Measurements from ENCODE around the gene DHX34.
A peak's percentile ranks its signal among the peaks of the same experiment; 100 is the strongest.
"Not testable (repeated sequence)": the region's sequence is repeated elsewhere in the genome, so short reads cannot be mapped to it uniquely, and the experiment has no call there.

The DHX34 gene

GRCh38 chr19:47407417-47407774 lies 58.3 kb downstream of the DHX34 start:
- intact Hi-C loops (cut with DNase I) = no loop called here
- DNase-seq = no peak

DNA sequence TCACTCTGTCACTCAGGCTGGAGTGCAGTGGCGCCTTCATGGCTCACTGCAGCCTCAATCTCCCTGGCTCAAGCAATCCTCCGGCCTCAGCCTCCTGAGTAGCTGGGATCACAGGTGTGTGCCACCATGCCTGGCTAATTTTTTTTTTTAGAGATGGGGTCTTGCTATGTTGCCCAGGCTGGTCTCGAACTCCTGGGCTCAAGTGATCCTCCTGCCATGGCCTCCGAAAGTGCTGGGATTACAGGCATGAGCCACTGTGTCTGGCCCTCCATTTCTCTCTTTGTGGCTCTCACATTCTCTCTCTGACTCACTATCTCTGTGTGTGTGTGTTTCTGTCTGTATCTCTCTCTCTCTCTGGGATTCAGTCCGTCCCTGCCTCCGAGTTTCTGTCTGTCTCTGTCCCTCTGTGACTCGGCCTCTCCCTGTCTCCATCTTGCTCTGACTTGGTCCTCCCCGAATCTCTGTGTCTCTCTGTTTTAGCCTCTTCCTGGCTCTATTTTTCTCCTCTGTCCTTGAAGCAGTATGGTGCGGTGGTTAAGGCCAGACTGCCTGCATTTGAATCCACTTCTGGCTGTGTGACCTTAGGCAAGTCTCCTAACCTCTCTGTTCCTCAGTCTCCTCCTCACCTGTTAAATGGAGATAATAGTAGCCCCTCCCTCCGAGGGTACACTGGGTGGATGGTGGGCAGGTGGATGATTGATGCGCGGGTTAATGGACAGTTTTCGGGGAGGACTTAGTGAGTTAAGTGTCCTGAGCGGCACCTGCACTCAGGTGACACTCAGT lies 59.2 kb downstream of the DHX34 start:
- no peak for DNase-seq
- intact Hi-C loops (cut with DNase I) = no loop called here

DNA sequence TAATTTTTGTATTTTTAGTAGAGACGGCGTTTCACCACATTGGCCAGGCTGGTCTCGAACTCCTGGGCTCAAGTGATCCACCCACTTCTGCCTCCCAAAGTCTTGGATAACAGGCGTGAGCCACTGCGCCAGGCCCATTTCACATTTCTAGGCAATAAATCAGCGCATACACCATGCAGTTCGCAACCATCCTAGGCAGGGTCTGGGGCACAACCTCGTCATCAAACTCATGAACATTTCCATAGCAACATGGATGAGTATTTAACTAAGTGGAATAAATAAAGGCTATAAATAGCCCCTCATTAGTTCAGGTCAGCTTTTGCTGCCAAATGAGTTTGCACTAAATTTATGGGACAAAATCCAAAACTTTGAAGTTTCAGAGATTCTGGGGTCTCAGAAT lies 62.0 kb downstream of the DHX34 start:
- intact Hi-C loops (cut with DNase I) = no loop called here
- DNase-seq = no peak

DNA sequence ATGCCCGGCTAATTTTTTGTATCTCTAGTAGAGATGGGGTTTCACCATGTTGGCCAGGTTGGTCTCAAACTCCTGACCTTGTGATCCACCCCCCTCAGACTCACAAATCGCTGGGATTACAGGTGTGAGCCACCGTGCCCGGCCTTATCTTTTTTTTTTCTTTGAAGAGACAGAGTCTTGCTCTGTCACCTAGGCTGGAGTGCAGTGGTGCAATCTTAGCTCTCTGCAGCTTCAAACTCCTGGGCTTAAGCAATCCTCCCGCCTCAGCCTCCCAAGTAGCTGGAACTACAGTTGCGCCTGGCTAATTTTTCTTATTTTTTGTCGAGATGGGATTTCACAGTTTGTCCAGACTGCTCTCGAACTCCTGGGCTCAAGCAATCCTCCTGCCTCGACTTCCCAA lies 62.6 kb downstream of the DHX34 start:
- intact Hi-C loops (cut with DNase I) = not testable (repeated sequence)

DNA sequence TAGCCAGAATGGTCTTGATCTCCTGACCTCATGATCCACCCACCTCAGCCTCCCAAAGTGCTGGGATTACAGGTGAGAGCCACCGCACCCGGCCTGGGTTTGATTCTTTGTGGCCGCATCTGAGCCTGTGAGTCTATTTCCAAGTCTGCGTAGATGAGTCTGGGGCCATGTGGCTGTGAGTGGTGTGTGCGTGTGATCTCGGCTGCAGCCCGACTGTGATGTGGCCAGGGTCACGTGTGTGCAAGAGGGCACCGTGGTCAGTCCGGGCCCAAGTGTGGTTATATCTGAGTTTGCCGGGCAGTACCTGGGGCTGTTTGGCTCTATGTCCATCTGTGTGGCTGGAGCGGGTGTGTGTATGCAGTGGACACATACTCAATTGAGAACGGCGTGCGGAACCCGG lies 64.8 kb downstream of the DHX34 start:
- no peak for DNase-seq
- intact Hi-C loops (cut with DNase I) = no loop called here

More for the DNA sequence above, 62.6 kb downstream of the DHX34 start:
- not testable (repeated sequence) for DNase-seq

- DNase-seq = peak in 5 of 42 donors; percentile 14 to 42 (median 26)
- intact Hi-C loops (cut with DNase I) = no loop called here
These were observed 65.4 kb downstream of the DHX34 start for GRCh38 chr19:47414469-47414868.

DNA sequence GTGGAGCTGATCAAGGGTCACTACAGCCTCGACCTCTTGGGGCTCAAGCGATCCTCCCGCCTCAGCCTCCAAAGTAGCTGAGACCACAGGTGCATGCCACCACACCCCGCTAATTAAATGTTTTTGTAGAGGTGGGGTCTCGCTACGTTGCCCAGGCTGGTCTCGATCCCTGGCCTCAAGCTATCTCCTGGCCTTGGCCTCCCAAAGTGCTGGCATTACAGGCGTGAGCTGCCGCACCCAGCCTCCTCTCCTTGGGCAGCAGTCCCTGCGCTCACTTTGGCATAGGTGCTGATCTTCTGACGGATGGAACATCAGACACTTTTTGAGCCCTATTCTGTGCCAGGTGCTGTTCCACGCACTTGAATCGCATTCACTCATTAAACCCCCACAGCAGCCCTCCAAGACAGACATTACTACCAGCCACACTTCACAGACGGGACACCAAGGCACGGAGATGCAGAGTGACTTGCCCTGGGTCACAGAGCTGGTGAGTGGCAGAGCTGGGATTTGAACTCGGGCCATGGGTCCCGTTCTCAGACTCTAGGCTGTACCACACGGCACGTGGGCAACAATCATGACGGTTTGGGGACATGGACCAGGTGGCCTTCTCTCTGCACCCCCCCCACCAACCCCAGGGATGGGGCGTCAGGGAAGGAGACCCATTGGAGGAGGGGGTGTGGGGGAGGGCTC lies 67.0 kb downstream of the DHX34 start:
- DNase-seq = no peak
- intact Hi-C loops (cut with DNase I) = no loop called here

- no peak for DNase-seq
- intact Hi-C loops (cut with DNase I) = no loop called here
These were observed 67.5 kb downstream of the DHX34 start for GRCh38 chr19:47416643-47416985.

DNA sequence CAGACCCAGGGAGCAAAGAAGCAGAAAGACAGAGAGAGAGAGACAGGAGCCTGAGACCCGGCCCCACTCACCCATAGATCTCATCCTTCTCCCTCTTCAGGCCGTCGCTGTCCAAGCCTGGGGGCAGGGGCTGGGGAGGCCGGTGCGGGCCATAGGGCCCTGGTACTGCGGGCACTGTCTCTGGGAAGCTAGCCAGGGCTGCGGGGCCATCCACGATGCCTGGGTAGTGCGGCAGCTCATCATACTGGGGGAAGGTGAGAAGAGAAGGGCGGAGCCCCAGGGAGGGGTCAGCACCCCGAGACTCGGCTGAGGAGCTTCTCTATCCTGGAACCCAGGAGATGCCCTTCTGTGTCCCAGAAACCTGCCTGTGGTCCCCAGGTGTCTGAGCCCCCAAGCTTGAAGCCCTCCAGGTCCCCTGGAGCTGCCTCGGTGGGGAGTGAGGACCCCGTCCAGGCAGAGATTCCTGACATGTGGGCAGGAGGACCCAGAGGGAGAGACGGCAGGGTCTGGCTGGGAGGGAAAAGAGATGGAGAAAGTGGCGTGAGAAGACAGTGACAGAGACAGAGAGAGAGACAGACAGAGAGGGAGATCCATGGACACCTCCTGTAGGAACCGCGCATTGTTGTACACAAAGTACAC lies 68.1 kb downstream of the DHX34 start:
- no peak for DNase-seq
- intact Hi-C loops (cut with DNase I) = no loop called here

DNA sequence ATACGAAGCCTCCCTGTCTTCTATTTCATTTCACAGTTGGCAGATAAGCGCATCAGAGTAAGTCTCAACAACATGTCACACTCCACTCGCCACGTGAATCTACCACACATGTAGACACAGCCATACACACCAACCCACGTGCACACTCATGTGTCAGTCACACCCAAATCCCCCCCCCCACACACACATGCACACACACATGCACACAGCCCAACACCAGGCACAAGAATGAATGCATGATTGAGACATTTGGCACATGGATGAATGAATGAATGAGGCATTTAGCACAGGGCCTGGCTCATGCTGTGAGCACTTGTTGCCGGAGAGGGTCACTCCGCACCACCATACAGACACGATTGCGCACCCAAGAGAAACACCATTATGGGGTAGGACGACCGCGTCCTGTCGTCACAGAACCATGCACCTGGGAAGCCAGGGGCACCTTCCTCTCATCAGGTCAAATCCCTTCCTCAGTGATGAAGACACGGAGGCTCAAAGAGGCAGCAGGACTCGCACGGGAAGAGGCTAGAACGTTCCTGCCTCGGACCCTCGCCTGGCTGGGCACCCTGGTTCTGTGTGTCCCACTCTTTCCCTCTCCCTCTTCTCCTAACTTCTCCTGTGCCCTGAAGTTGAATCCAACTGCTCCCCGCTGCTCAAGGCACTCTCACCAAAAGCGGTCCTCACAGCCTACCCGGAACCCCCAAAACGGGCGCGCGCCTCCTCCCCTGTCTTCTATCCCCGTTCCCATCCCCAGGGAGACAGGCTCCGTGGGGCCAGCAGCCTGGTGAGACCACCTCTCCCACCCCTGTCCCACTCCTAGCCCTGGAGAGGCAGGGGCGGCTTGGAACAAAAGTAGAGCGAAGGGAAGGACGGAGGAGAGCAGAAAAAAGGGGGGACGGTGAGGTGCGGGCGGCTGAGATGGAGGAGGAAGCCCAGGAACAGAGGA lies 68.9 kb downstream of the DHX34 start:
- intact Hi-C loops (cut with DNase I) = no loop called here
- DNase-seq = no peak

DNA sequence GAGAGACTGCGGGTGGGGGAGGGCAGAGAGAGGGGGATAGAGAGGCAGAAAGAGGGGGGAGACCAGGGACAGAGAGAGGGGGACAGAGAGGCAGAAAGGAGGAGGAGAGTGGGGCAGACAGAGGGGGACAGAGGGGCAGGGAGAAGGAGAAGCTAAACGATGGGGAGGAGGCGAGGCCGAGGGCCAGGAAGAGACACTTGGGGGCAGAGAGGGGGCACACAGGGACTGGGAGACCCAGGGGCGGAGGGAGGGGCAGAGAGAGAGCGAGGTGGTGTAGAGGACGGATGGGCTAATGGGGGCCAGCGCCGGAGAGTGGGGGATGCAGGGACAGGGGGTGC lies 69.5 kb downstream of the DHX34 start:
- intact Hi-C loops (cut with DNase I) = no loop called here
- DNase-seq = no peak

DNA sequence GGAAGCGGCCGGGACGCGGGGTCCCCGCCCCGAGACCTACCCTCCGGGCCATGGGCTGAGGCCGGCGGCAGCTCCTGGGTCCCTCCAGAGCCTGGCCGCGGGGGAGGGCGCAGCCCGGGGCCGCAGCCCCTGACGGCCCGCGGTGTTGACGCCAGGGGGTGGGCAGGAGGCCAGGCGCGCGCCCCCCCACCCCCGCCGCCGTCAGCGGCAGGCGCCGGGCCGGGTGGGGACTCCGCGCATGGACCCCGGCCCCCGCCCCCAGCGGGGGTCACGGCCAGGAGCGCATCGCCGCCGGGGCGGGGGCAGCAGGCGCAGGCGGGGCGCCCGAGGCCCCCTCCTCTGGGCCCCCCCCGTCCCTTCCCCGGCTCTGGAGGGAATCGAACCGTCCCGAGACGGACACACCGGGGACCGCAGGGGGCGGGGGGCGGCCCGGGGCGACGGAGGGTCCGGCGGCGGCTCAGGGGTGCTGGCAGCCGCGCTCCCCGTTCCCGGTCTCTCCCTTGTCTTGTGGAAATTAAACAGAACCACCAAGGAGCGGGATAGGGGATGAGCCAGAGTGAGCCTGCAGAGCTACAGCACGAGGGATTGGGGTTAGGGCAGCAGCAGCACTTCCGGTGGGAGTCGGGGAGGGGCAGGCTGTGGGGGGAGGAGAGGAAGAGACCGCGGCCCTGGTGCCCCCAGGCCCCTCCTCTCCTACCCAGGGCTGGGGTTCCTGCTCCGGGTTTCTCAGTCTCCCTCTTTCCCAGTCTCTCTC lies 70.1 kb downstream of the DHX34 start, which contains the start of gene MEIS3:
MEIS3 (minus strand) TSS at position 498 of the 754 bp plus-strand sequence; CDS start at position 52, 446 bp downstream.
- DNase-seq = no peak
- intact Hi-C loops (cut with DNase I) = no loop called here

GRCh38 chr19:47419789-47420188 lies 70.7 kb downstream of the DHX34 start:
- intact Hi-C loops (cut with DNase I) = no loop called here
- DNase-seq = no peak

GRCh38 chr19:47421244-47421786 lies 72.2 kb downstream of the DHX34 start:
- no peak for DNase-seq
- intact Hi-C loops (cut with DNase I) = no loop called here

DNA sequence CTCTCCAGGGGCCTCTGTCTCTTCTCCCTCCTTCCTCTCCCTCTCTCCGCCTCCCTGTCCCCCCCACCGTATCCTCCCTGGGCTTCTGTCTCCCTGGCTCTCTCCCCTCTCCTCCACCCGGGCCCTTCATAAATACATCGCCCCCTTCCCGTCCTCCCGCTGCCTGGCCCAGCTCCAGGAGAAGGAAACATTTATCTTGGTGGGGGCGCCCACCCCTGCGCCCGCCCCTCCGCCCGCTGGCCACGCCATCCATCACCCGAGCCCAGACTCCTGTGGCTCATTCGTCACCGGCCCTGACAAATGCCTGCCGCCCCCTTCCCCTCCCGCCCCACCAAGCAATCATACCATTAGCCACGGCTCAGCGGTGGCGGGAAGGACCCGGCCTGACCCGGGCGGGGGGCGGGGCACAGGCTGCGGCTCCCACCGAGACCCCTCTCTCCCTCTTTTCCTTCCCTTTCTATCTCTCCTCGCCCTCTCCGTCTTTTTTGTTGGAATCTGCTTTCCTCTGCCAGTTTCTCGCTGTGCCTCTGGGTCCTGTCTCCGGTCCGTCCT lies 72.8 kb downstream of the DHX34 start:
- intact Hi-C loops (cut with DNase I) = no loop called here
- no peak for DNase-seq

GRCh38 chr19:47422417-47423163 lies 73.5 kb downstream of the DHX34 start:
- intact Hi-C loops (cut with DNase I) = no loop called here
- no peak for DNase-seq

DNA sequence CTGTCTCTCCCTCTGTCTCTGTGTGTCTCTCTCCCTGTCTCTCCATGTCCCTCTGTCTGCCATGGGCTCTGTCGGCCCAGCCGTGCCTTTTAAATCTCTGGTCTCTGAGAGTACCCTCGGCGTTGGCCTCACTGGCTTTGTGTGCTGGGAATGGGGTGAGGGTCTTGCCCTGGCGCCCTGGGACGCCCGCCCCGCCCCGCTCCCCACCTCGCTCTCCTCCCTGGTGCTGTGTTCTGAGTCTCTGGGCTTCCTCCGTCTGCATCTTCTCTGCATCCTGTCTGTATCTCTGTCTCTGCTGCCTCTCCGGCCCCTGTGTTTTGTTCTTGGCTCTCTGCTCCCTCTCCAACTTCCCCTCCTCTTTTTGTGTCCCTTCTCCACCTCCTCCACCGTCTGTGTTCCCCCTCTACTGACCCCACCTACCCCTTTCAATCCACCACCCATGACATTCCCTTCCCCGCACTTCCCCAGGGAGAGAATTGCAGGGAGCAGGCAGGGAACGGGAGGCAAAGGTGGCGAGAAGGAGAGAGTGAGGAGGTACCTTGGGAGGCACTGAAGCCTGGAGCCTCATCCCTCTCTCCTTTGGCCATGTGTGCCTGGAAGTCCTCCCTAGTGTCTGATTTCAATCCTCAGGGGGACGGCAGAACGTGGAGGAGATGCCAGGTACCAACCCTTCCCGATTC lies 74.2 kb downstream of the DHX34 start:
- intact Hi-C loops (cut with DNase I) = no loop called here
- DNase-seq = no peak
